HL-60 (cell line): Measurements from ENCODE around the gene CAMK2B.

ENCODE experiments used
- GABPA ChIP-seq: IDR thresholded peaks from 2 replicates; pipeline ENCODE4 v1.6.1; 2012; ENCODE audit warnings: low read depth
- POLR2AphosphoS5 ChIP-seq: IDR thresholded peaks from 2 replicates; pipeline ENCODE4 v1.6.1; 2012; ENCODE audit warnings: low read depth
- SPI1 ChIP-seq: IDR thresholded peaks from 2 replicates; pipeline ENCODE4 v1.6.1; 2012; ENCODE audit warnings: low read depth, mild to moderate bottlenecking, borderline replicate concordance
- TF ChIP-seq, protein P1 (sequence below): IDR thresholded peaks from one replicate; pipeline ENCODE4 v1.5.1; 2011; ENCODE audit warnings: low read length, control low read depth, inconsistent platforms; ENCODE audit not compliant: insufficient read depth
- TF ChIP-seq, protein P2 (sequence below): IDR thresholded peaks from 2 replicates; pipeline ENCODE4 v1.6.1; 2012; ENCODE audit warnings: low read depth; ENCODE audit not compliant: insufficient replicate concordance

DNA sequence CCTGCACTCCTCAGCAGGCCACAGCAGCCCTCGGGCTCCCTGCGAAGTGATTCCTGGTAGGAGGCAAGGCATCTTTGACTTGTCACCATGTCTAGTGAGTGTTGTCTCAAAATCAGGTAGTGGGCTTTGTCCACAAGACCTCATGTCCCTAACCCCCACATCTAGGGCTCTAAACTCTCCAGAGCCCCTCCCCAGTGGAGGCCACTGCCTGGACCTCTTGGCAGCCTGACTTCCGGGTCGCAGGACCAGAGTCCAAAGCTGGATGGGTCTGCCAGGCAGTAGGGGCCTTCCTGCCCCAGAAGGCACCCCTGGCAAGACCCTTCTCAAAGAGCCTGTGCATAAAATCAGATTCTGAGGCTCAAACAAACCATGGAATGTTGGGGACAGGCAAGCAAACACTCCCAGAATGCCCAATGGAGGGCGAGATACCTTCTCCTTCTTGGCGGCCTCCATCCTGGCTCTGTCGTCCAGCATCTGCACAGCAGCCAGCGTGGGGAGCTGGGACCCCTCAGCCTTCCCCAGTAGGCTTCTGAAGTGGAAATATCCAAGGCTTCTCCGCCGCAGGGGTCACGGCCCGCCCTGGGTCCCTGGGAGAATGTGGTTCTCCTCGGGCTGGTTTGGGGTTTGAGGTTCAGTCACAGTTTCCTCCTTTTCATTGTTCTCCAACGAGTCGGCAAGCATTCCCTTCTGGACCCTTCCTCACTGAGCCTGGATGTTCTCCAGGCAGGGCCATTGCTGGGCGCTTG, 136.7 kb downstream of the CAMK2B start:
- TF ChIP-seq, protein P1, sequence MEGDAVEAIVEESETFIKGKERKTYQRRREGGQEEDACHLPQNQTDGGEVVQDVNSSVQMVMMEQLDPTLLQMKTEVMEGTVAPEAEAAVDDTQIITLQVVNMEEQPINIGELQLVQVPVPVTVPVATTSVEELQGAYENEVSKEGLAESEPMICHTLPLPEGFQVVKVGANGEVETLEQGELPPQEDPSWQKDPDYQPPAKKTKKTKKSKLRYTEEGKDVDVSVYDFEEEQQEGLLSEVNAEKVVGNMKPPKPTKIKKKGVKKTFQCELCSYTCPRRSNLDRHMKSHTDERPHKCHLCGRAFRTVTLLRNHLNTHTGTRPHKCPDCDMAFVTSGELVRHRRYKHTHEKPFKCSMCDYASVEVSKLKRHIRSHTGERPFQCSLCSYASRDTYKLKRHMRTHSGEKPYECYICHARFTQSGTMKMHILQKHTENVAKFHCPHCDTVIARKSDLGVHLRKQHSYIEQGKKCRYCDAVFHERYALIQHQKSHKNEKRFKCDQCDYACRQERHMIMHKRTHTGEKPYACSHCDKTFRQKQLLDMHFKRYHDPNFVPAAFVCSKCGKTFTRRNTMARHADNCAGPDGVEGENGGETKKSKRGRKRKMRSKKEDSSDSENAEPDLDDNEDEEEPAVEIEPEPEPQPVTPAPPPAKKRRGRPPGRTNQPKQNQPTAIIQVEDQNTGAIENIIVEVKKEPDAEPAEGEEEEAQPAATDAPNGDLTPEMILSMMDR = no peak
- TF ChIP-seq POLR2AphosphoS5 (no peak), SPI1 (no peak), GABPA (no peak)
- TF ChIP-seq, protein P2, sequence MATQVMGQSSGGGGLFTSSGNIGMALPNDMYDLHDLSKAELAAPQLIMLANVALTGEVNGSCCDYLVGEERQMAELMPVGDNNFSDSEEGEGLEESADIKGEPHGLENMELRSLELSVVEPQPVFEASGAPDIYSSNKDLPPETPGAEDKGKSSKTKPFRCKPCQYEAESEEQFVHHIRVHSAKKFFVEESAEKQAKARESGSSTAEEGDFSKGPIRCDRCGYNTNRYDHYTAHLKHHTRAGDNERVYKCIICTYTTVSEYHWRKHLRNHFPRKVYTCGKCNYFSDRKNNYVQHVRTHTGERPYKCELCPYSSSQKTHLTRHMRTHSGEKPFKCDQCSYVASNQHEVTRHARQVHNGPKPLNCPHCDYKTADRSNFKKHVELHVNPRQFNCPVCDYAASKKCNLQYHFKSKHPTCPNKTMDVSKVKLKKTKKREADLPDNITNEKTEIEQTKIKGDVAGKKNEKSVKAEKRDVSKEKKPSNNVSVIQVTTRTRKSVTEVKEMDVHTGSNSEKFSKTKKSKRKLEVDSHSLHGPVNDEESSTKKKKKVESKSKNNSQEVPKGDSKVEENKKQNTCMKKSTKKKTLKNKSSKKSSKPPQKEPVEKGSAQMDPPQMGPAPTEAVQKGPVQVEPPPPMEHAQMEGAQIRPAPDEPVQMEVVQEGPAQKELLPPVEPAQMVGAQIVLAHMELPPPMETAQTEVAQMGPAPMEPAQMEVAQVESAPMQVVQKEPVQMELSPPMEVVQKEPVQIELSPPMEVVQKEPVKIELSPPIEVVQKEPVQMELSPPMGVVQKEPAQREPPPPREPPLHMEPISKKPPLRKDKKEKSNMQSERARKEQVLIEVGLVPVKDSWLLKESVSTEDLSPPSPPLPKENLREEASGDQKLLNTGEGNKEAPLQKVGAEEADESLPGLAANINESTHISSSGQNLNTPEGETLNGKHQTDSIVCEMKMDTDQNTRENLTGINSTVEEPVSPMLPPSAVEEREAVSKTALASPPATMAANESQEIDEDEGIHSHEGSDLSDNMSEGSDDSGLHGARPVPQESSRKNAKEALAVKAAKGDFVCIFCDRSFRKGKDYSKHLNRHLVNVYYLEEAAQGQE = no peak
